Panc1 (cell line): Measurements from ENCODE around the gene LRRC30. TPM values are rescaled to one million over a fixed set of nuclear protein-coding genes. Genes with fewer than 3 reads are reported as not detected.

Source experiments
- ATAC-seq: fragments of 200-7000 bp; cut with Tn5 transposase; 2 replicates; pipeline ENCODE4 v1.9.1; 2020; ENCODE audit warnings: mild to moderate bottlenecking, moderate library complexity
- BruUV-seq: library from RNA; stranded (reverse); fragments of 400-500 nt; replicated peaks from 2 replicates; lab custom pipeline; 2021; lab: Mats Ljungman, UMichigan
- CTCF ChIA-PET: fragments of 300-600 bp; sonication (Branson Sonifier 250); formaldehyde crosslinking; loops from one replicate; lab custom pipeline; 2022; ENCODE audit warnings: antibody characterized with exemption; lab: Charles Lee
- POLR2A ChIA-PET: fragments of 300-600 bp; sonication (Branson Sonifier 250); formaldehyde crosslinking; loops from one replicate; lab custom pipeline; 2022; ENCODE audit warnings: antibody characterized with exemption; lab: Charles Lee
- DNase-seq: peaks from one replicate; pipeline ENCODE4 v3.0.0-alpha.2; 2010; ENCODE audit warnings: low read depth, low spot score
- H3K27ac ChIP-seq: 2 replicates; pipeline ENCODE4 v1.5.1; 2011; ENCODE audit warnings: mild to moderate bottlenecking, low read length, inconsistent platforms
- H3K27me3 ChIP-seq: fragments of 200-500 bp; sonication (Bioruptor generic); 2 replicates; pipeline ENCODE4 v1.6.0; 2014; ENCODE audit warnings: low read length, inconsistent platforms; ENCODE audit not compliant: control insufficient read depth, insufficient read depth
- H3K36me3 ChIP-seq: fragments of 200-500 bp; sonication (Bioruptor generic); 2 replicates; pipeline ENCODE4 v1.5.1; 2014; ENCODE audit warnings: inconsistent platforms, mild to moderate bottlenecking, low read length, moderate library complexity; ENCODE audit not compliant: control insufficient read depth, insufficient read depth
- H3K4me1 ChIP-seq: 2 replicates; pipeline ENCODE4 v1.5.1; 2011; ENCODE audit warnings: inconsistent platforms, mild to moderate bottlenecking, low read length, moderate library complexity; ENCODE audit not compliant: control insufficient read depth, insufficient read depth
- H3K4me3 ChIP-seq, 2 experiments: 2 replicates each; pipeline ENCODE4 v1.5.1; 2011 to 2012; ENCODE audit warnings: low read depth in 2 of 2, low read length in 2 of 2, mild to moderate bottlenecking in 2 of 2, inconsistent platforms in 1 of 2, moderate library complexity in 1 of 2
- H3K9me3 ChIP-seq: fragments of 200-500 bp; sonication (Bioruptor generic); 2 replicates; pipeline ENCODE4 v1.5.1; 2014; ENCODE audit warnings: low read depth, mild to moderate bottlenecking, inconsistent platforms, low read length, moderate library complexity; ENCODE audit not compliant: control insufficient read depth, insufficient read depth
- CTCF ChIP-seq: fragments of 450-650 bp; IDR thresholded peaks from 2 replicates; pipeline ENCODE4 v1.5.1; 2017; ENCODE audit warnings: mild to moderate bottlenecking
- POLR2AphosphoS5 ChIP-seq: IDR thresholded peaks from 2 replicates; pipeline ENCODE4 v1.6.1; 2012; ENCODE audit warnings: mild to moderate bottlenecking, low read depth, low read length, moderate library complexity
- REST ChIP-seq, 2 experiments: IDR thresholded peaks; 2 replicates each; pipeline ENCODE4 v1.6.1; 2011 to 2012; ENCODE audit warnings: low read depth in 2 of 2, control low read depth in 1 of 2, low read length in 1 of 2, mild to moderate bottlenecking in 1 of 2, moderate library complexity in 1 of 2; ENCODE audit not compliant: insufficient read depth in 1 of 2
- SIN3A ChIP-seq: IDR thresholded peaks from 2 replicates; pipeline ENCODE4 v1.6.1; 2012; ENCODE audit warnings: low read depth, mild to moderate bottlenecking, low read length, moderate library complexity, borderline replicate concordance; ENCODE audit not compliant: insufficient read depth
- TCF7L2 ChIP-seq: IDR thresholded peaks from 2 replicates; pipeline ENCODE4 v1.6.1; 2011; ENCODE audit warnings: mild to moderate bottlenecking, low read depth, low read length, inconsistent platforms
- in situ Hi-C: cut with HindIII; loops from 2 replicates; pipeline ENCODE4 v1.10.0; 2016; ENCODE audit warnings: low sequenced_read_pairs, low pct_unique_long_range_greater_than_20kb
- intact Hi-C: fragments of 100-400 bp; cut with micrococcal nuclease; formaldehyde crosslinking; loops from one replicate; pipeline ENCODE4 v1.10.0; 2022; ENCODE audit not compliant: unreplicated experiment
- total RNA-seq: library from RNA; stranded (reverse); gene quantifications from one replicate; pipeline ENCODE4 v1.2.1, GENCODE V29; 2021; ENCODE audit not compliant: unreplicated experiment

The LRRC30 gene
- total RNA-seq, 1 experiment from 2014 or later = not detected

DNA sequence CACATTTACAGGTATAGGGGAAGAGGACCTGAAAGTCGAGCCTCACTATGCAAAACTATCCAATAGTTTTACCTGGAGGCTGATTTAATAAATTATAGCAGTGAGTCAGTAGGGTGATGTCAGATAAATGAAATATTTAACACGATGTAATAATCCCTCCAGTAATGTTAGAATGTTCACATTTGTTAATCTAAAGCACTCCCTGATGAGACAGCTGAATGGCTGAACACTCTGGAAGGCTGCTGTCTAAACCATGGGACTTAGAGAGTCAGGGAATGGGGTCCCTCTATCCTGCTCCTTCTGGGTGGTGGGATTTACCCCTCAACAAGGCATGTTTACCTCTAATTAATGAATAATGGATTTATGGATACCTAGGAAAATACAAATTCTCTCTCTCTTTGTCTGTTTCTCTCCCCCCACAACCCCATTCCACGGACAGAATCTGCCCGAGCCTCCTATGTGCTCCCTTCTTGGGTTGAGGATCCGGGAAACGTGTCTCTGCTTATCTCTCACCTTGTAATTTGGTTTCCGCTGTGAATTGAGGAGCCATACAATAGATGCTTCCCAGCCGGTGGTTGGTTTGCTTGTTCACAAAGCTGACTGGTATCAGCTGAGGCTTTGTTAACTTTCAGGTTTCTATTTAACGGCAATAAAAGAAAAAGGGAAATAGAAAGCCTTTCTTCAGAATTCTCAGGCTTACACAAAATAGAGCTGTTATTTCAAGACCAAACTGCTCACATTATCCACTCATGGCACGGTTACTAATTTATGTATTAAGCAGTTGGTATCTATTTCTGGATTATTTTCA is 25.9 kb downstream of the LRRC30 start:
- in situ Hi-C loops = no loop called here
- ChIA-PET POLR2A (no interaction called here), CTCF (no interaction called here)
- intact Hi-C loops = no loop called here
- no peaks in the 10 kb centered on the region for H3K9me3 ChIP-seq
- no TSS peak for BruUV-seq
- no peaks in the 10 kb centered on the region for H3K27me3 ChIP-seq
- TF ChIP-seq CTCF (no peak), POLR2AphosphoS5 (no peak), TCF7L2 (no peak), SIN3A (no peak), REST (IDR thresholded peaks at IDR 0.05; ENCODE audit: insufficient read depth in 1 of 2, low read depth in 2 of 2, low read length in 1 of 2) (no peak)
- H3K4me1 ChIP-seq = no peaks in the 10 kb centered on the region
- no peak for DNase-seq
- ATAC-seq = no peak
- no peak overlapping the region for H3K27ac ChIP-seq
- H3K36me3 ChIP-seq = no peaks in the 10 kb centered on the region
- no peak overlapping the region for H3K4me3 ChIP-seq

GRCh38 chr18:7257426-7257740 is 26.5 kb downstream of the LRRC30 start:
- DNase-seq (no peak), ATAC-seq (no peak)
- TF ChIP-seq TCF7L2 (no peak), REST (IDR thresholded peaks at IDR 0.05; ENCODE audit: insufficient read depth in 1 of 2, low read depth in 2 of 2, low read length in 1 of 2) (no peak), SIN3A (no peak), POLR2AphosphoS5 (no peak), CTCF (no peak)
- intact Hi-C loops = no loop called here
- Histone ChIP-seq H3K4me1 (no peaks in the 10 kb centered on the region), H3K36me3 (no peaks in the 10 kb centered on the region), H3K27ac (no peak overlapping the region), H3K27me3 (no peaks in the 10 kb centered on the region), H3K4me3 (no peak overlapping the region), H3K9me3 (no peaks in the 10 kb centered on the region)
- in situ Hi-C loops = no loop called here
- CTCF ChIA-PET = no interaction called here
- BruUV-seq = no TSS peak
- POLR2A ChIA-PET = no interaction called here
